HepG2 (cell line): Measurements from ENCODE around the gene PTCRA. TPM values are rescaled to one million over a fixed set of nuclear protein-coding genes. Genes with fewer than 3 reads are reported as not detected.
A peak's percentile ranks its signal among the peaks of the same experiment; 100 is the strongest.

Experiments
- ATF5 ChIP-seq: sonication (generic); formaldehyde crosslinking; IDR thresholded peaks from 2 replicates; pipeline ENCODE4 v1.4.0; 2020; ENCODE audit warnings: mild to moderate bottlenecking, low read depth, missing genetic modification reagents
- DR1 ChIP-seq: sonication (generic); formaldehyde crosslinking; IDR thresholded peaks from 2 replicates; pipeline ENCODE4 v1.8.0; 2021; ENCODE audit warnings: mild to moderate bottlenecking, missing genetic modification reagents, inconsistent platforms
- ETV5 ChIP-seq: IDR thresholded peaks from 2 replicates; pipeline ENCODE4 v1.6.1; 2018; ENCODE audit warnings: missing biosample characterization, missing genetic modification reagents, inconsistent platforms, borderline replicate concordance
- GTF3A ChIP-seq: sonication (generic); formaldehyde crosslinking; conservative IDR thresholded peaks from 2 replicates; pipeline ENCODE4 v1.4.0; 2020; ENCODE audit warnings: mild to moderate bottlenecking, missing genetic modification reagents
- LCORL ChIP-seq, 2 experiments: fragments of 450-650 bp in 1 of 2; sonication (generic) in 1 of 2; formaldehyde crosslinking in 1 of 2; IDR thresholded peaks; 2 replicates each; pipeline versions ENCODE4 v1.5.0 to v1.6.1; 2017 to 2020; ENCODE audit warnings: antibody characterized with exemption in 1 of 2, missing genetic modification reagents in 1 of 2
- MBD4 ChIP-seq: IDR thresholded peaks from 2 replicates; pipeline ENCODE4 v1.6.1; 2012; ENCODE audit warnings: low read length, inconsistent platforms, borderline replicate concordance
- MED13 ChIP-seq: sonication (generic); formaldehyde crosslinking; IDR thresholded peaks from 2 replicates; pipeline ENCODE4 v1.5.0; 2020; ENCODE audit warnings: missing genetic modification reagents
- NFYB ChIP-seq: sonication (generic); formaldehyde crosslinking; IDR thresholded peaks from 2 replicates; pipeline ENCODE4 v1.4.0; 2020; ENCODE audit warnings: missing genetic modification reagents
- SP2 ChIP-seq: sonication (generic); formaldehyde crosslinking; IDR thresholded peaks from 2 replicates; pipeline ENCODE4 v1.5.1; 2020; ENCODE audit warnings: mild to moderate bottlenecking, missing genetic modification reagents
- ZNF317 ChIP-seq: sonication (generic); formaldehyde crosslinking; IDR thresholded peaks from 2 replicates; pipeline ENCODE4 v1.5.0; 2020; ENCODE audit warnings: mild to moderate bottlenecking, missing genetic modification reagents
- ZNF441 ChIP-seq: sonication (generic); formaldehyde crosslinking; IDR thresholded peaks from 2 replicates; pipeline ENCODE4 v1.7.0; 2021; ENCODE audit warnings: missing genetic modification reagents, borderline replicate concordance
- ZNF556 ChIP-seq: sonication (generic); formaldehyde crosslinking; IDR thresholded peaks from 2 replicates; pipeline ENCODE4 v1.4.0; 2020; ENCODE audit warnings: mild to moderate bottlenecking, missing genetic modification reagents, borderline replicate concordance
- ZNF605 ChIP-seq: sonication (generic); formaldehyde crosslinking; IDR thresholded peaks from 2 replicates; pipeline ENCODE4 v1.8.0; 2022; ENCODE audit warnings: mild to moderate bottlenecking, missing genetic modification reagents
- ZNF792 ChIP-seq: IDR thresholded peaks from 2 replicates; pipeline ENCODE4 v1.6.1; 2016
- ZNF878 ChIP-seq: sonication (generic); formaldehyde crosslinking; IDR thresholded peaks from 2 replicates; pipeline ENCODE4 v1.8.1; 2023; ENCODE audit warnings: mild to moderate bottlenecking, missing genetic modification reagents, moderate library complexity
- polyA plus RNA-seq, 8 experiments: library from polyadenylated mRNA; depleted of rRNA in 3 of 8; stranded (reverse) in 7 of 8; unstranded in 1 of 8; fragments of >200 nt; fragmentation: Illumina TruSeq in 4 of 8; extraction: Trizol in 4 of 8; gene quantifications; 2 replicates each; pipeline versions ENCODE4 v1.2.1 to v1.2.3, GENCODE V29; 2011 to 2016; ENCODE audit warnings: low read depth in 4 of 8, missing spikeins in 1 of 8, mixed read lengths in 1 of 8; ENCODE audit not compliant: insufficient read depth in 1 of 8
- total RNA-seq, 5 experiments: library from RNA; depleted of rRNA; stranded (reverse); fragments of >200 nt; fragmentation: Illumina TruSeq; extraction: Trizol; gene quantifications; 2 replicates each; pipeline ENCODE4 v1.2.3, GENCODE V29; 2016; ENCODE audit warnings: low read depth in 1 of 5
- TF ChIP-seq, protein P1 (sequence below): sonication (generic); formaldehyde crosslinking; IDR thresholded peaks from 2 replicates; pipeline ENCODE4 v1.4.0; 2020; ENCODE audit warnings: missing genetic modification reagents, borderline replicate concordance
- TF ChIP-seq, protein P2 (sequence below): sonication (generic); formaldehyde crosslinking; IDR thresholded peaks from 2 replicates; pipeline ENCODE4 v1.4.0; 2020; ENCODE audit warnings: missing genetic modification reagents
- TF ChIP-seq, protein P3 (sequence below): sonication (generic); formaldehyde crosslinking; IDR thresholded peaks from 2 replicates; pipeline ENCODE4 v1.4.0; 2020; ENCODE audit warnings: mild to moderate bottlenecking, low read depth, missing genetic modification reagents

The PTCRA gene
- total and polyA plus RNA-seq, 2 of the 13 experiments (the other 11 are each of a cell fraction or from before 2014, with no cell fraction given) = not detected

- TF ChIP-seq, protein P1, sequence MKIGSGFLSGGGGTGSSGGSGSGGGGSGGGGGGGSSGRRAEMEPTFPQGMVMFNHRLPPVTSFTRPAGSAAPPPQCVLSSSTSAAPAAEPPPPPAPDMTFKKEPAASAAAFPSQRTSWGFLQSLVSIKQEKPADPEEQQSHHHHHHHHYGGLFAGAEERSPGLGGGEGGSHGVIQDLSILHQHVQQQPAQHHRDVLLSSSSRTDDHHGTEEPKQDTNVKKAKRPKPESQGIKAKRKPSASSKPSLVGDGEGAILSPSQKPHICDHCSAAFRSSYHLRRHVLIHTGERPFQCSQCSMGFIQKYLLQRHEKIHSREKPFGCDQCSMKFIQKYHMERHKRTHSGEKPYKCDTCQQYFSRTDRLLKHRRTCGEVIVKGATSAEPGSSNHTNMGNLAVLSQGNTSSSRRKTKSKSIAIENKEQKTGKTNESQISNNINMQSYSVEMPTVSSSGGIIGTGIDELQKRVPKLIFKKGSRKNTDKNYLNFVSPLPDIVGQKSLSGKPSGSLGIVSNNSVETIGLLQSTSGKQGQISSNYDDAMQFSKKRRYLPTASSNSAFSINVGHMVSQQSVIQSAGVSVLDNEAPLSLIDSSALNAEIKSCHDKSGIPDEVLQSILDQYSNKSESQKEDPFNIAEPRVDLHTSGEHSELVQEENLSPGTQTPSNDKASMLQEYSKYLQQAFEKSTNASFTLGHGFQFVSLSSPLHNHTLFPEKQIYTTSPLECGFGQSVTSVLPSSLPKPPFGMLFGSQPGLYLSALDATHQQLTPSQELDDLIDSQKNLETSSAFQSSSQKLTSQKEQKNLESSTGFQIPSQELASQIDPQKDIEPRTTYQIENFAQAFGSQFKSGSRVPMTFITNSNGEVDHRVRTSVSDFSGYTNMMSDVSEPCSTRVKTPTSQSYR (CRISPR knock-in tag) = peak; percentile 72; the same call in 1 of the 2 replicates
- TF ChIP-seq ZNF878 (CRISPR knock-in tag) (peak; percentile 98), ZNF605 (CRISPR knock-in tag) (peak; percentile 98), MBD4 (peak; percentile 92; the same call in 1 of the 2 replicates), ATF5 (CRISPR knock-in tag) (0 out of 2 replicates have a peak, but pooled peaks have one; percentile 73), DR1 (CRISPR knock-in tag) (peak; percentile 85), ETV5 (peak; percentile 89), ZNF441 (CRISPR knock-in tag) (no peak), GTF3A (peak; percentile 99), NFYB (CRISPR knock-in tag) (no peak; the same call in 1 of the 2 replicates), ZNF317 (peak; percentile 88), SP2 (CRISPR knock-in tag) (no peak; the same call in 1 of the 2 replicates), ZNF556 (peak; percentile 98), ZNF792 (CRISPR knock-in tag) (peak; percentile 42; the same call in 1 of the 2 replicates), MED13 (CRISPR knock-in tag) (peak; percentile 63; the same call in 1 of the 2 replicates), LCORL (IDR thresholded peaks at IDR 0.05) (no peak), LCORL (CRISPR knock-in tag; IDR thresholded peaks at IDR 0.05) (peak; percentile 65; the same call in 1 of the 2 replicates)
- TF ChIP-seq, protein P2, sequence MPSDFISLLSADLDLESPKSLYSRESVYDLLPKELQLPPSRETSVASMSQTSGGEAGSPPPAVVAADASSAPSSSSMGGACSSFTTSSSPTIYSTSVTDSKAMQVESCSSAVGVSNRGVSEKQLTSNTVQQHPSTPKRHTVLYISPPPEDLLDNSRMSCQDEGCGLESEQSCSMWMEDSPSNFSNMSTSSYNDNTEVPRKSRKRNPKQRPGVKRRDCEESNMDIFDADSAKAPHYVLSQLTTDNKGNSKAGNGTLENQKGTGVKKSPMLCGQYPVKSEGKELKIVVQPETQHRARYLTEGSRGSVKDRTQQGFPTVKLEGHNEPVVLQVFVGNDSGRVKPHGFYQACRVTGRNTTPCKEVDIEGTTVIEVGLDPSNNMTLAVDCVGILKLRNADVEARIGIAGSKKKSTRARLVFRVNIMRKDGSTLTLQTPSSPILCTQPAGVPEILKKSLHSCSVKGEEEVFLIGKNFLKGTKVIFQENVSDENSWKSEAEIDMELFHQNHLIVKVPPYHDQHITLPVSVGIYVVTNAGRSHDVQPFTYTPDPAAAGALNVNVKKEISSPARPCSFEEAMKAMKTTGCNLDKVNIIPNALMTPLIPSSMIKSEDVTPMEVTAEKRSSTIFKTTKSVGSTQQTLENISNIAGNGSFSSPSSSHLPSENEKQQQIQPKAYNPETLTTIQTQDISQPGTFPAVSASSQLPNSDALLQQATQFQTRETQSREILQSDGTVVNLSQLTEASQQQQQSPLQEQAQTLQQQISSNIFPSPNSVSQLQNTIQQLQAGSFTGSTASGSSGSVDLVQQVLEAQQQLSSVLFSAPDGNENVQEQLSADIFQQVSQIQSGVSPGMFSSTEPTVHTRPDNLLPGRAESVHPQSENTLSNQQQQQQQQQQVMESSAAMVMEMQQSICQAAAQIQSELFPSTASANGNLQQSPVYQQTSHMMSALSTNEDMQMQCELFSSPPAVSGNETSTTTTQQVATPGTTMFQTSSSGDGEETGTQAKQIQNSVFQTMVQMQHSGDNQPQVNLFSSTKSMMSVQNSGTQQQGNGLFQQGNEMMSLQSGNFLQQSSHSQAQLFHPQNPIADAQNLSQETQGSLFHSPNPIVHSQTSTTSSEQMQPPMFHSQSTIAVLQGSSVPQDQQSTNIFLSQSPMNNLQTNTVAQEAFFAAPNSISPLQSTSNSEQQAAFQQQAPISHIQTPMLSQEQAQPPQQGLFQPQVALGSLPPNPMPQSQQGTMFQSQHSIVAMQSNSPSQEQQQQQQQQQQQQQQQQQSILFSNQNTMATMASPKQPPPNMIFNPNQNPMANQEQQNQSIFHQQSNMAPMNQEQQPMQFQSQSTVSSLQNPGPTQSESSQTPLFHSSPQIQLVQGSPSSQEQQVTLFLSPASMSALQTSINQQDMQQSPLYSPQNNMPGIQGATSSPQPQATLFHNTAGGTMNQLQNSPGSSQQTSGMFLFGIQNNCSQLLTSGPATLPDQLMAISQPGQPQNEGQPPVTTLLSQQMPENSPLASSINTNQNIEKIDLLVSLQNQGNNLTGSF (CRISPR knock-in tag) = 0 out of 2 replicates have a peak, but pooled peaks have one; percentile 34
- TF ChIP-seq, protein P3, sequence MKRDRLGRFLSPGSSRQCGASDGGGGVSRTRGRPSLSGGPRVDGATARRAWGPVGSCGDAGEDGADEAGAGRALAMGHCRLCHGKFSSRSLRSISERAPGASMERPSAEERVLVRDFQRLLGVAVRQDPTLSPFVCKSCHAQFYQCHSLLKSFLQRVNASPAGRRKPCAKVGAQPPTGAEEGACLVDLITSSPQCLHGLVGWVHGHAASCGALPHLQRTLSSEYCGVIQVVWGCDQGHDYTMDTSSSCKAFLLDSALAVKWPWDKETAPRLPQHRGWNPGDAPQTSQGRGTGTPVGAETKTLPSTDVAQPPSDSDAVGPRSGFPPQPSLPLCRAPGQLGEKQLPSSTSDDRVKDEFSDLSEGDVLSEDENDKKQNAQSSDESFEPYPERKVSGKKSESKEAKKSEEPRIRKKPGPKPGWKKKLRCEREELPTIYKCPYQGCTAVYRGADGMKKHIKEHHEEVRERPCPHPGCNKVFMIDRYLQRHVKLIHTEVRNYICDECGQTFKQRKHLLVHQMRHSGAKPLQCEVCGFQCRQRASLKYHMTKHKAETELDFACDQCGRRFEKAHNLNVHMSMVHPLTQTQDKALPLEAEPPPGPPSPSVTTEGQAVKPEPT (CRISPR knock-in tag) = peak; percentile 96
Measured at GRCh38 chr6:42890311-42891198, 25.3 kb upstream of the PTCRA start (continued).
